Stimulated activated CD4-positive, alpha-beta T cell treated with anti-CD3 and anti-CD28 coated beads, Interleukin-12 subunit alpha, Interleukin-12 subunit beta, amount 100 ng/mL, for 4 hours (primary cell): ENCODE measurements around the gene CMTM8.

Source experiments
- DNase-seq: peaks from one replicate; pipeline ENCODE4 v3.0.0-alpha.2; 2020

The CMTM8 gene

GRCh38 chr3:32419742-32420125 is 181.3 kb downstream of the CMTM8 start:
- no peak for DNase-seq
